ENCODE data around the gene TLE5.

Gene TLE5

DNA sequence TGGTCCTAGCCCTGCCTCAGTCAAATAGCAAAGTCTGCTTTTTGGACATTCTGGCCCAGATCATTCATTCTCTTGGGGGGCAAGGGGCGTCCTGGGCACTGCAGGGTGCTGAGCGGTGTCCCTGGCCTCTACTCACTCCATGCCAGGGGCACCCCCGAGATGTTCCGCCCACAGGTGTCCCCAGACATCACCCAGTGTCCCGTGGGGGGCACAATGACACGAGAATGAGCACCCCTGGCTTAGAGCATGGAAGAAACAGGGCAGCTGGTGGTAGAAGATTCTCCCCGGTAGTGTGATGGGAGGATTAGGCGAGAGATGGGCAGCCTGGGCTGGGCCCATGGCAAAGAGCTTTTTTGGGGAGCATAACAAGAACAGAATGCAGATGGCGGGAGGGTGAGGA lies 5.3 kb upstream of the TLE5 start:
- H3K4me3 ChIP-seq (ENCODE audit: low read depth, low read length) = no peak overlapping the region
- TF ChIP-seq, protein P1, sequence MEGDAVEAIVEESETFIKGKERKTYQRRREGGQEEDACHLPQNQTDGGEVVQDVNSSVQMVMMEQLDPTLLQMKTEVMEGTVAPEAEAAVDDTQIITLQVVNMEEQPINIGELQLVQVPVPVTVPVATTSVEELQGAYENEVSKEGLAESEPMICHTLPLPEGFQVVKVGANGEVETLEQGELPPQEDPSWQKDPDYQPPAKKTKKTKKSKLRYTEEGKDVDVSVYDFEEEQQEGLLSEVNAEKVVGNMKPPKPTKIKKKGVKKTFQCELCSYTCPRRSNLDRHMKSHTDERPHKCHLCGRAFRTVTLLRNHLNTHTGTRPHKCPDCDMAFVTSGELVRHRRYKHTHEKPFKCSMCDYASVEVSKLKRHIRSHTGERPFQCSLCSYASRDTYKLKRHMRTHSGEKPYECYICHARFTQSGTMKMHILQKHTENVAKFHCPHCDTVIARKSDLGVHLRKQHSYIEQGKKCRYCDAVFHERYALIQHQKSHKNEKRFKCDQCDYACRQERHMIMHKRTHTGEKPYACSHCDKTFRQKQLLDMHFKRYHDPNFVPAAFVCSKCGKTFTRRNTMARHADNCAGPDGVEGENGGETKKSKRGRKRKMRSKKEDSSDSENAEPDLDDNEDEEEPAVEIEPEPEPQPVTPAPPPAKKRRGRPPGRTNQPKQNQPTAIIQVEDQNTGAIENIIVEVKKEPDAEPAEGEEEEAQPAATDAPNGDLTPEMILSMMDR (IDR thresholded peaks at IDR 0.05; ENCODE audit: low read depth, low read length) = no peak

DNA sequence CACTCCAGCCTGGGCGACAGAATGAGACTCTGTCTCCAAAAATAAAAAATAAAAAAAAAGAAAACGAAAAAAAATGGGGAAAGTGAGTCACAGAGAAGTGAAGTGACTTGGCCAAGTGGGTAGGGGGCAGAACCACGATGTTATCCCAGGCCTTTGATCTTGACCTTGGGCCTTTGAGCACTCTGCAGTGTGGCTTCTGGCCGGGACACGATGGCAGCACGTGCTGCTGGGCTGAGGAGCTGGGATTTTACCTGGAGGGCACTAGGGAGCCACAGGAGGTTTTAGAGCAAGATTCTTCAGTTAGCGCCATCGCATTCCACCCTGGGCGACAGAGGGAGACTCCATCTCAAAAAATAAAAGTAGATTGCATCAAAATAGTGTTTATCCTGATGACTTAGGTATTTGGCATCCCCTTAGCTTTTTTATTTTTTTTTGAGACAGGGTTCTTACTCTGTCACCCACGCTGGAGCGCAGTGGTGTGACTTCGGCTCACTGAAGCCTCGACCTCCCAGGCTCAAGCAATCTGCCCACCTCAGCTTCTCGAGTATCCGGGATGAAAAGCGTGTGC lies 4.3 kb upstream of the TLE5 start:
- H3K4me3 ChIP-seq (ENCODE audit: low read depth, low read length) = no peak overlapping the region
- TF ChIP-seq, protein P1 (IDR thresholded peaks at IDR 0.05; ENCODE audit: low read depth, low read length) = no peak

DNA sequence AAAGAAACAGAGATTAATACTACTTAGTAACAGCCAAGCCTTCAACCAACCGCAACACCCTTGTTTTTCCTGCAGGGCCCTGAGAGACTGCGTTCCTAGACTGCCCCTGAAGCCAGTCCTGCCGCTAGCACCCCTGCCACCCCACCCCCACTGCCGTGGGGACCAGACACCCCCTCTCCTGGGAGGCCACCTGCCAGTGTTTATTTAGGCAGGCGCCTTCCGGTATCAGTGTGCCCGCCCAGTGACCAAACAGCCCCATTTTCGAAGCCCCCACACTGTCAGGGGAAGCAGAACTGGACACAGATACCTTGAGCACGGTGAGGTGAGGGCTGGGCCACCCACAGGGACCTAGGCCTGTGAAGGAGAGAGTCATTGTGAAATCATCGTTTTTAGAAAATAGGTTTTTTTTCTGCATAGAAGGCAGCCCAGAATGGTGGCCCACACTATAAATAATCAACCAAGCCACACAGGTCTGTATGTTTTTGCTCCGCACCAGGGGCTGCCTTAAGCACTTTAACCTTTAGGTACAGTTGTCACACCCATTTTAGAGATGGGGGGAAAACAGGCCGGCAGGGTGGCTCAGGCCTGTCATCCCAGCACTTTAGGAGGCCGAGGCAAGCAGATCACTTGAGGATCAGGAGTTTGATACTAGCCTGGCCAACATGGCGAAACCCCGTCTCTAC lies 3.5 kb upstream of the TLE5 start:
- TF ChIP-seq, protein P1 (IDR thresholded peaks at IDR 0.05; ENCODE audit: low read depth, low read length) = no peak
- H3K4me3 ChIP-seq (ENCODE audit: low read depth, low read length) = no peak overlapping the region

DNA sequence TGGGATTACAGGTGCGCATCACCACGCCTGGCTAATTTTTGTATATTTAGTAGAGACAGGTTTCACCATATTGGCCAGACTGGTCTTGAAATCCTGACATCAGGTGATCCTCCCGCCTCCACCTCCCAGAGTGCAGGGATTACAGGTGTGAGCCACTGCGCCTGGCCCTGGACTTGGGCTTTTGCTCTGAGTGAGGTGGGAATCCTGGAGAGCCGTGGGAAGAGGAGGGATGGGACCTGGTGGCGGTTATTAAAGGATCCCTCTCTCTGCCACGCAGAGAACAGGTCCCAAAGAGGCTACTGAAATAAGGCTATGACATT lies 1.7 kb upstream of the TLE5 start:
- TF ChIP-seq, protein P1 (IDR thresholded peaks at IDR 0.05; ENCODE audit: low read depth, low read length) = no peak
- H3K4me3 ChIP-seq (ENCODE audit: low read depth, low read length) = no peak overlapping the region

DNA sequence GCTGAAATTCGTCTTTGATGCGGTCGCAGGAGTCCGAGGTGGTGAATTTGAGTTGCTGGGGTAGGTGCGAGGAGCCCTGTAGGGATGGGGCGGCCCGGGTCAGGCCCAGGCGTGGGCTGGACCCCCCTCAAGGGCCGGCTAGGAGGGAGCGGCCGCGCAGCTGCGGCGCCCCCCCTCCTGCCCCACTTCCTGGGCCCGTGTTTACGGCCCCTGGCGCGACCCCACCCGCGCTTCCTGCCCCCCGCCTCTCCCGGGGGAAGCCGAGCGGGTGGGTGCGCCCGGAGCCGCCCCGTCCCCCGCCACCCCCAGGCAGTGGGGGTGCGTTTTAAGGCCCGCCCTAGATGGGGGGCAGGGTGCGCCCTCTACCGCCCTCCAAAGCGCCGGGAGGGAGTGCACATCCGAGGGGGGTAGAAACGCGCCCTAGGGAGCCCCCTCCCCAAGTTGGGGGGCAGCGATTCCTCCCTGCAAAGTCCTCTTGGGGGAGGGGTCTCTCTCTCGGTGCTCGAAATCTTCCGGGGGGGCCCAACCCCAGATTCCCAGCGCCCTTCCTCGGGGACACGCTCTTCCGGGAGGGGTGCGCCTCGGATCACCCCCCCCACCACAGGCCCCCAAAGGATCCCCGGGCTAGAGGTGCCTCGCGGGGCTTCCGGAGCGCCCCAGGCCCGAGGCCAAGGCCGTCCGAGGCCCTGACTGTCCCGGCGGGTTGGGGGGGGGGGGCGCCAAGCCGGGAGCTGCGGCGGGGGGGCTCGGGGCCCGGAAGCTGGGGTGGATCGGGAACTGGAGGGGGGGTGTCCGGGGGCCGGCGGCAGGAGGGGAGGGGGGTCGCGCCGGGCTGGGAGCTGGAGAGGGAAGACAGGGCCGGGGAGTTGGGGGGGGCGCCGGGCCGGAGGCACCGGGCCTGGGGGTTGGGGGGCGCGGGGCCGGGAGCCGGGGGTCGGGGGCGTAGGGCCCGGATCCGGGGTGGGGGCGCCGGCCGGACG lies 823 bp downstream of the TLE5 start:
- TF ChIP-seq, protein P1 (IDR thresholded peaks at IDR 0.05; ENCODE audit: low read depth, low read length) = no peak
- peak overlapping the region; percentile 85 for H3K4me3 ChIP-seq (ENCODE audit: low read depth, low read length)

DNA sequence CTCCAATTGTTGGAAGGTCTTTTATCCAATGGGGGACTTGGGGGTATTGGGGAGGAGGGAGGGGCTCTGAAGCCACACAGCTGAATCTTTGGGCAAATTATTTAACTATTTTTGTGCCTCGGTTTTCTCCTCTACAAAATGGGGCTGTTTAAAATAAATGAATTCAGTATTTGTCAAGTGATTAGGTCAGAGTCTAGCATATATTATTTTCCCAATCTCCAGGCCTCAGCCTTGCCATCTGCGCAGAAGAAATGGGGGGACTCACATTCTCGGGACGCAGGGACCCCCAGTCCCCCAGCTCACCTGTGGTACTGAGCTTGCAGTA lies 1.5 kb downstream of the TLE5 start:
- H3K4me3 ChIP-seq (ENCODE audit: low read depth, low read length) = peak overlapping the region; percentile 85
- TF ChIP-seq, protein P1 (IDR thresholded peaks at IDR 0.05; ENCODE audit: low read depth, low read length) = no peak

DNA sequence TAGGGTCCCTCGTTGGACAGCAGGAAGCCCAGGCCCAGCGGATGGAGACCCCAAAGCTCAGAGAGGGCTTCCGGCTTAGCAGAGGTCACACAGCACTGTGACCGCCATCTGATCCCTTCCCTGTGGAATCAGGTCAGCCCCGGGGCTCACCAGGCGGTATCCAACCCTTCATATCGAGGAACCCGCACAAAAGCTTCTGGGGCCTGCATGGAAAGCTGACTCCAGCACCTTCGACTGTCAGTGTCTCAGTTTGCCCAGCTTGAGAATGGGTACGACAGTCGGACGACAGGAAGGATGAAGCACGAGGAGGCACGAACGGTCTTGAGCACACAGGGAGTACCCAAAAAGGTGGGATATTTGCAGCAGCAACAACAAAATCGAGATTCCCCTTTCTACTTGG lies 2.6 kb downstream of the TLE5 start:
- H3K4me3 ChIP-seq (ENCODE audit: low read depth, low read length) = no peak overlapping the region
- TF ChIP-seq, protein P1 (IDR thresholded peaks at IDR 0.05; ENCODE audit: low read depth, low read length) = no peak

All from WI38 (cell line).